Activated CD8-positive, alpha-beta T cell treated with anti-CD3 and anti-CD28 coated beads for 36 hours (primary cell): Measurements from ENCODE around the gene RPF1. TPM values are rescaled to one million over a fixed set of nuclear protein-coding genes. Genes with fewer than 3 reads are reported as not detected.
A peak's percentile ranks its signal among the peaks of the same experiment; 100 is the strongest.
"Not testable (repeated sequence)": the region's sequence is repeated elsewhere in the genome, so short reads cannot be mapped to it uniquely, and the experiment has no call there.

ENCODE experiments used
- ATAC-seq: fragments of 200-7000 bp; cut with Tn5 transposase; one replicate; pipeline ENCODE4 v1.10.0; 2021; ENCODE audit warnings: mild to moderate bottlenecking, moderate library complexity
- CTCF ChIA-PET: fragments of 350-600 bp; sonication (Branson Sonifier 250); formaldehyde crosslinking; loops from one replicate; lab custom pipeline; 2021; ENCODE audit warnings: antibody characterized with exemption; lab: Charles Lee
- POLR2A ChIA-PET: fragments of 350-600 bp; sonication (Branson Sonifier 250); formaldehyde crosslinking; loops from one replicate; lab custom pipeline; 2021; ENCODE audit warnings: antibody characterized with exemption; lab: Charles Lee
- DNase-seq: peaks from one replicate; pipeline ENCODE4 v3.0.0-alpha.2; 2020
- H3K27ac Mint-ChIP-seq: one replicate; pipeline ENCODE4 v1.8.0; 2021; ENCODE audit warnings: mild to moderate bottlenecking, mixed read lengths
- H3K27me3 Mint-ChIP-seq: one replicate; pipeline ENCODE4 v1.8.0; 2021; ENCODE audit warnings: mixed read lengths
- H3K36me3 Mint-ChIP-seq: one replicate; pipeline ENCODE4 v1.8.0; 2021; ENCODE audit warnings: low read depth, mixed read lengths
- H3K4me1 Mint-ChIP-seq: one replicate; pipeline ENCODE4 v1.8.0; 2021; ENCODE audit warnings: low read depth, mixed read lengths
- H3K4me3 Mint-ChIP-seq: one replicate; pipeline ENCODE4 v1.8.0; 2021; ENCODE audit warnings: mild to moderate bottlenecking, moderate library complexity, mixed read lengths
- H3K9me3 Mint-ChIP-seq: one replicate; pipeline ENCODE4 v1.8.0; 2021; ENCODE audit warnings: mixed read lengths
- CTCF ChIP-seq: fragments of 200-600 bp; IDR thresholded peaks from one replicate; pipeline ENCODE4 v1.8.0; 2022; ENCODE audit warnings: antibody characterized with exemption, mild to moderate bottlenecking
- intact Hi-C: fragments of 100-400 bp; cut with micrococcal nuclease; formaldehyde crosslinking; loops from one replicate; pipeline ENCODE4 v1.10.0; 2022
- total RNA-seq, 2 experiments: library from RNA; stranded (reverse); gene quantifications; one replicate each; pipeline ENCODE4 v1.2.3, GENCODE V29; 2021

Gene RPF1
- total RNA-seq, 2 experiments from 2014 or later, result 61.9 to 64.1 TPM

GRCh38 chr1:84506729-84507453, 27.8 kb downstream of the RPF1 start:
- peak overlapping the region; percentile 99 for H3K4me3 Mint-ChIP-seq
- intact Hi-C loops, result loop anchor here (5.0 kb wide), 1 partner anchor 180 kb away; no protein-coding TSS in a partner anchor
- no peak for ATAC-seq
- no peaks in the 10 kb centered on the region for H3K27me3 Mint-ChIP-seq
- CTCF ChIA-PET, result interaction anchor here (0.7 to 2.3 kb wide), 12 partner anchors 23 to 438 kb away, joined by 3 to 12 read pairs (median 3); partner anchors contain the start of gene CTBS
- DNase-seq, result no peak
- peaks cover 7% of the 10 kb centered on the region for H3K9me3 Mint-ChIP-seq
- POLR2A ChIA-PET, result interaction anchor here (0.5 to 4.8 kb wide), 12 partner anchors 9 to 363 kb away, joined by 3 to 45 read pairs (median 3); partner anchors contain the start of genes CTBS, PRKACB and RPF1
- H3K27ac Mint-ChIP-seq, result peak overlapping the region; percentile 98
- H3K36me3 Mint-ChIP-seq, result peaks cover 30% of the 10 kb centered on the region
- peaks cover 20% of the 10 kb centered on the region for H3K4me1 Mint-ChIP-seq
- no peak for TF ChIP-seq CTCF

DNA sequence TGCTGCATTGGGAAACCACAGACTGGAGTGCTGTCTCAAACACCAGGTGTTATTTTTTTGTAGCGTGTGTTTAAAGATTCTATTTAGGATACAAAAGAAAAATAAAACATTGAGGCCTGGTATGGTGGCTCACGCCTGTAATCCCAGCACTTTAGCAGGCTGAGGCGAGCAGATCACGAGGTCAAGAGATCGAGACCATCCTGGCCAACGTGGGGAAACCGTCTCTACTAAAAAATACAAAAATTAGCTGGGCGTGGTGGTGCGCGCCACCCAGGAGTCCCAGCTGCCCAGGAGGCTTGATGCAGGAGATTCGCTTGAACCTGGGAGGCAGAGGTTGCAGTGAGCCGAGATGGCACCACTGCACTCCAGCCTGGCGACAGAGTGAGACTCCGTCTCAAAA, 28.8 kb downstream of the RPF1 start:
- POLR2A ChIA-PET, H3K9me3 Mint-ChIP-seq, DNase-seq, H3K27me3 Mint-ChIP-seq, CTCF ChIA-PET, H3K27ac Mint-ChIP-seq, ATAC-seq, H3K4me3 Mint-ChIP-seq: not testable (repeated sequence)
- H3K4me1 Mint-ChIP-seq, result peaks cover 20% of the 10 kb centered on the region
- intact Hi-C loops, result loop anchor here (5.0 kb wide), 1 partner anchor 179 kb away; no protein-coding TSS in a partner anchor
- peaks cover 28% of the 10 kb centered on the region for H3K36me3 Mint-ChIP-seq

DNA sequence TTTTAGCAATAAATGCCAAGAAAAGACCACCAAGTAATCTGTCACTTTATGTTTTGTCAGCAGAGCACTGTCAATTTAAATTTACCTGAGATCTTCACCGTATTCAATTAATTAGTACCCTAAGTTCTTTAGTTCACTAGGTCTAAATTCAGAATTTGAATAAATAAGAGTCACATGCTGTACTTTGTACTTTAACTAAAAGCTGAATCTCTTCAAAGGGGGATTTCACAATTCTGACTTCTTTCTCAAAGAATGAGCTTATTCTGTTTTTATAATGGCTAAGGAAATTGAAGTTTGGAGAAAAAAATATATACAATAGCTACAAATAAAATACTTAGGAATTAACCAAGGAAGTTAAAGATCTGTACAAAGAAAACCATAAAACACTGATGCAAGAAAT, 29.4 kb downstream of the RPF1 start:
- Mint-ChIP-seq H3K4me3 (peak overlapping the region; percentile 2), H3K4me1 (peaks cover 13% of the 10 kb centered on the region), H3K27me3 (no peaks in the 10 kb centered on the region), H3K9me3 (peaks cover 7% of the 10 kb centered on the region), H3K27ac (no peak overlapping the region), H3K36me3 (peaks cover 25% of the 10 kb centered on the region)
- TF ChIP-seq CTCF, result no peak
- ChIA-PET CTCF (interaction anchor here (0.9 kb wide), 1 partner anchor 111 kb away, joined by 3 read pairs; no protein-coding TSS in a partner anchor), POLR2A (interaction anchor here (0.6 kb wide), 1 partner anchor 220 kb away, joined by 3 read pairs; no protein-coding TSS in a partner anchor)
- intact Hi-C loops, result loop anchor here (5.0 kb wide), 1 partner anchor 179 kb away; no protein-coding TSS in a partner anchor
- DNase-seq (no peak), ATAC-seq (no peak)

DNA sequence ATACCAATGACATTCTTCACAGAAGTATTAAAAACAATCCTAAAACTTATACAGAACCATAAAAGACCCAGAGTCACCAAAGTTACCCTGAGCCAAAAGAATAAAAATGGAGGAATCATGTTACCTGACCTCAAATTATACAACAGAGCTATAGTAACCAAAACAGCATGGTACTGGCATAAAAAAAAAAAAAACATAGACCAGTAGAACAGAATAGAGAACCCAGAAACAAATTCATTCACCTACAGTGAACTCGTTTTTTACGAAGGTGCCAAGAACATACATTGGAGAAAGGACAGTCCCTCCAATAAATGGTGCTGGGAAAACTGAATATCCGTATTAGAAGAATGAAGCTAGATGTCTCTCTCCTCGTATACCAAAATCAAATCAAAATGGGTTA, 30.0 kb downstream of the RPF1 start:
- Mint-ChIP-seq H3K9me3 (peaks cover 7% of the 10 kb centered on the region), H3K27ac (no peak overlapping the region), H3K27me3 (no peaks in the 10 kb centered on the region), H3K4me1 (peaks cover 8% of the 10 kb centered on the region), H3K36me3 (peaks cover 24% of the 10 kb centered on the region), H3K4me3 (no peak overlapping the region)
- no peak for TF ChIP-seq CTCF
- DNase-seq (no peak), ATAC-seq (no peak)
- ChIA-PET POLR2A (interaction anchor here (0.6 kb wide), 1 partner anchor 220 kb away, joined by 3 read pairs; no protein-coding TSS in a partner anchor), CTCF (interaction anchor here (0.9 kb wide), 1 partner anchor 110 kb away, joined by 3 read pairs; no protein-coding TSS in a partner anchor)
- intact Hi-C loops, result loop anchor here (5.0 kb wide), 1 partner anchor 178 kb away; no protein-coding TSS in a partner anchor

- DNase-seq (no peak), ATAC-seq (no peak)
- intact Hi-C loops, result no loop called here
- H3K36me3 Mint-ChIP-seq, result peaks cover 17% of the 10 kb centered on the region
- no peak overlapping the region for H3K4me3 Mint-ChIP-seq
- CTCF ChIA-PET, result interaction anchor here (1.0 kb wide), 1 partner anchor 30 kb away, joined by 3 read pairs; no protein-coding TSS in a partner anchor
- H3K27me3 Mint-ChIP-seq, result no peaks in the 10 kb centered on the region
- H3K4me1 Mint-ChIP-seq, result peaks cover 2% of the 10 kb centered on the region
- POLR2A ChIA-PET, result no interaction called here
- no peak overlapping the region for H3K27ac Mint-ChIP-seq
- H3K9me3 Mint-ChIP-seq, result peaks cover 7% of the 10 kb centered on the region
- no peak for TF ChIP-seq CTCF
Observed at GRCh38 chr1:84510165-84510564, 31.1 kb downstream of the RPF1 start.
